Erythroblast (primary cell): ENCODE data around the gene CNNM2.
"Not testable (repeated sequence)": the region's sequence is repeated elsewhere in the genome, so short reads cannot be mapped to it uniquely, and the experiment has no call there.

Source experiments
- DNase-seq, 2 experiments: peaks; one replicate each; lab custom pipeline; 2025; lab: John Stamatoyannopoulos, UW
- GATA1 ChIP-seq: IDR thresholded peaks from 2 replicates; pipeline ENCODE4 v1.6.1; 2011; ENCODE audit warnings: low read depth, mild to moderate bottlenecking, control low read depth, low read length, moderate library complexity
- POLR2A ChIP-seq: IDR thresholded peaks from 2 replicates; pipeline ENCODE4 v1.6.1; 2011; ENCODE audit warnings: mild to moderate bottlenecking, low read length

CNNM2 gene

DNA sequence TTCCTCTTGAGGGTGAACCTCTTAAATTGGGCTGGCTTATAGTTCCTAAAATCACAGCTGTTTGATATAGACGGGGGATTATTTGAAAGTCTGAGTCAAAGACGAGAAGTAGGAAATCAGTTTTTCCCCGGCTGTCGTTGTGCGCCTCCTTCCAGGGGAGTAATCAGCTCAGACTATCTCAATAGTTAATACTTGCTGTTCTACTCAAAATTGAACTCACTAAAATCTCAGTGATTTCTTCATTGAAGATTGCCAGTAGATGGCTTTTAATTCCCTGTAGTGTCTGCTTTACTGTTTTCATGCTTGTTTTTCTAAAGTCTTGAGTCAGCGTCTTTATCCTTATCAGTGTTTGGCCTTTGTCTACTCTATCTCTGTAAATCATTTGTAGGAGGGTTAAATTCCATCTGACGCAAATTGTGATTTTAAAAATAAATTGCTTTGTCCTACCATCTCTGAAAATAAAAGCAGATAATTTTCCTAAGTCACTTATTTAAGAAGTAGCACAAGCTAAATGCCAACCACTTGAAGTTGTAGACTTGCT lies 47.3 kb downstream of the CNNM2 start:
- DNase-seq, result no peak
- TF ChIP-seq GATA1 (no peak), POLR2A (no peak)

DNA sequence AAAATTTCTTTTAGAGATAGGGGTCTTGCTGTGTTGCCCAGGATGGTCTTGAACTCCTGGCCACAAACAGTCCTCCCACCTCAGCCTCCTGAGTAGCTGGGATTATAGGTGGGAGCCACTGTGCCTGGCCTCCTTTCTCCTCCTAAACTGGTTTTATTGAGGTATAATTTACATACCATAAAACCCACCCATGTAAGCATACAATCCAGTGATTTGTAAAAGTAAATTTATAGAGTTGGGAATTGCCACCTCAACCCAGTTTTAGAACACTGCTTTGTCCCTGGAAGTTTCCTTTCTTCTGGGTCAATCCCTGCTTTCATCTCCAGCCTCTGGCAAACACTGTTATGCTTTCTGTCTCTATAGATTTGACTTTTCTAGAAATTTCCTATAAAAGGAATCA lies 49.0 kb downstream of the CNNM2 start:
- DNase-seq, result no peak
- TF ChIP-seq GATA1 (no peak), POLR2A (no peak)

DNA sequence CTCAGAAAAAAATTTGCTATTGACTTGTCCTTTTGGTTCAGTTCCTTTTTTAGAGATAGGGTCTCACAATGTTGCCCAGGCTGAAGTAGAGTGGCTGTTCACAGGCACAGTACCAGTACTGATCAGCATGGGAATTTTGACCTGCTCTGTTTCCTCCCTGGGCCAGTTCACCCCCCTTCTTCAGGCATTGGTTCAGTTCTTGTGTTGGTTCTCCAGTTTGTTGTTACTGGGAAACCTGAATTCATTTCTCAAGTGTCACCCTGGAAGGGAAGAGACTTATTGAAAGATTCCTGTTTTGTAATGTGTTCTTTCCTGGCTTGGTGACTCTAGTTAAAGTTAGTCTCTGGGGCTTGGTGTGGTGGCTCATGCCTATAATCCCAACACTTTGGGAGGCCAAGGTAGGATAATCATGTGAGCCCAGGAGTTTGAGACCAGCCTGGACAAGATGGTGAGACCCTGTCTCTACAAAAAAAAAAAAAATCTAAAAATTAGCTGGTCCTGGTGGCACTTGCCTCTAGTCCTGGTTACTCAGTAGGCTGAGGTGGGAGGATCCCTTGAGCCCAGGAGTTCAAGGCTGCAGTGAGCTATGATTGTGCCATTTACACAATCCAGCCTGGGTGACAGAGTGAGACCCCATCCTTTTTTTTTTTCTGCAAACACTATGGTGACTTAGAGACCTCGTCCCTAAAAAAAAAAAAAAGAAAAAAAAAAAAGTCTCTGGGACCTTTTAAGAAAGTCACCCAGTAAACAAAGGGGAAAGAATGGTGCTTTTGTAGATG lies 52.7 kb downstream of the CNNM2 start:
- no peak for DNase-seq
- no peak for TF ChIP-seq GATA1
- TF ChIP-seq POLR2A, result no peak

DNA sequence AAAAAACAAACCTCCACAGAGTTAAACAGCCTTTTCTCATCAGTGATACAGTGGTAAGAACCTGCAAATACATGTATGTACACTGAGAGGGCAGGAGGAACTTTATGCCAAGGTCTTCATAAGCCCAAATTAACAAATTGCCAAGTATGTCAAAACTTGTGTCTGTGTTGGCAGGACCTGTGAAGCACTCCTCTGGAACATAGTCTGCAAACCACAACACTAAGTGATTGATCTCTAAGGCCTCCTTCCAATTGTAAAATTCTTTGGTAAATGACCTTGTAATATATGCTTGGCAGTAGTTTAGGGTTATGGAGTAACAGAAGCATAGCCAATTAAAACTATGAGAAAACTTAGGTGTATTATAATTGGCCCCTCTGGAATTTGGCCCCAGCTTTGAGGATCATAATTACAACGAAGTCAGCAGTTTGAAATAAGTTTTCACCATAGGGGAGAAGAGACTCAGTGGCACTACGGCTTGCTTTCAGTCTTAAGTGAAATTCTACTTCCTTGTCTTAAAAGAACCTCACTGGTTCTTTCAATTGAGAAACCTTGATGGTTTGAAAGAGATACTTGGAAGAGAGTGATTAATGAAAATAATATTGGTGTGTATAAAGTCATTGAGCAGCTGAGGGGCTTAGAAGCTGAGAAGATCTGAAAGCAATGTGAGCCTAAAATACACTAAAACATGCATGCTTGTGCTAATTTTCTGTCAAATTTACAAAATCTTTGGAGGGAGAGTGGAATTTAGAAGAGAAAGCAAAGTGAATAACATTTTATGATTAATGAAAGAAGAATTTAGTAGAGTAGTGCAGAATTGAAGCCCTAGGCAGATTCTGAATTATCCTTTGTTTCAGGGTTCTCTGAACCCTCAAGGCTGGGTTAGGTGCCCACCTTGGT lies 57.6 kb downstream of the CNNM2 start:
- DNase-seq, result no peak
- TF ChIP-seq GATA1 (no peak), POLR2A (no peak)

DNA sequence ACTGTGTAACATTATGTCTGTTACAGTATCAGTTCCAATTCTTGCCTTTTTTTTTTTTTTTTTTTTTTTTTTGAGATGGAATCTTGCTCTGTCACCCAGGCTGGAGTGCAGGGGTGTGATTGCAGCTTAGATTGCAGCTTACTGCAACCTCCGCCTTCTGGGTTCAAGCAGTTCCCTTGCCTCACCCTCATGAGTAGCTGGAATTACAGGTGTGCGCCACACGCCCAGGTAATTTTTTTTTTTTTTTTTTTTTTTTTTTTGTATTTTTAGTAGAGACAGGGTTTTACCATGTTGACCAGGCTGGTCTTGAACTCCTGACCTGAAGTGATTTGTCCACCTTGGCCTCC lies 58.3 kb downstream of the CNNM2 start:
- not testable (repeated sequence) for DNase-seq

DNA sequence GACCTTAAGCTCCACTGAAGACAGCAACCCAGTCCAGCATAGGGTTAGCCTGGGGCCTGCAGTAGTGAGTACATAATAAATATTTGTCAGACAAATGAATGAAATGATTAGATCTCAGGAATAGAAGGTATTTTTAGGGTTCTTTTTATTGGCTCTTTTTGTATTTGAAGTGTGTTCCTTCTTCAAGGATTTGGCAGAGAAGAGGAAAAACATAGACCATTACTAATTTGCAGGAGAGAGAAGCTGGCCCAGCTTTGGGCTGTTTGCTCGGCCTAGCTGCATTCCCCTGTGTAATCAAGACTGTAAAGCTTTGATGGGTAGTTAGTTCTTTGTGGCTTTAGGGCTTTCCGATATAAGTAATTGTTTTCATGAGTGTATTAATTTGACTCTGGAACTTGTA lies 64.2 kb downstream of the CNNM2 start:
- no peak for TF ChIP-seq GATA1
- no peak for TF ChIP-seq POLR2A
- no peak for DNase-seq

DNA sequence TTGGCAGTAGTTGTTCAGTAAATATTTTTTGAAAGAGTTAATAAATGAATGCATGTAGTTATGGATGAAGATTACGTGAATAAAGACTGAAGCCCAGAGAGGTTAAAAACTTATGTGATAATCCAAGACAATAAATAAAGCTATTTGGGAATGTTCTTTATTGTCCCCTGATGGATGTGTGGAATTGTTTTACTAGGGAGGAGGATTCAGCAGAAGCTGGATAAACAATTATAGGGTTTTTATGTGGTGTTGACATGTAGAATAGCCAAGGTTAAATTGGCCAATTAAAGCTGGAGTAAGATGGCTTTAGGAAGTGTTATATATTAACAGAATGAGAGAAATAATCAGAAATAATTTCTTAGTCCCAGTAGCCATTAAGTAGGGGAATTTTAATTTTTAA lies 66.0 kb downstream of the CNNM2 start:
- no peak for TF ChIP-seq POLR2A
- no peak for TF ChIP-seq GATA1

DNA sequence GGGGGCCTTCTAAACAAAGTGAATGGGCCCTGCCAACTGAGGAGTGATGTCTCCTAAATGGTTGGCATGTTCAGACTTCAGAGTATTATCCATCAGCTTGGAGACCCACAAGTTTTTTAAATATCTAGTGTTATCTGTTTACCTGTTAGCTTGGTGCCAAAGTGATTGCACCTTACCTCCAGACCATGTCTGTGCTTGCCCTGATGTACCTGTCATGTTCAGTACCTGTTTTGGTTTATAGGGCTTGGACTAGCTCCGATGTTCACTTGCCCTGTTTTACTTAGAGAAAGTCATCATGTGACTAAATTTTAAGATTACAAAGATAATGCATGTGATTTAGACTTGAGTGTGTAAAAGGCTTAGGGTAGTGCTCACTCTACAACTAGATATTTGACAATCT lies 67.7 kb downstream of the CNNM2 start:
- no peak for TF ChIP-seq POLR2A
- no peak for TF ChIP-seq GATA1
- DNase-seq, result peak in 1 of 2 experiments; percentile 25

More for the DNA sequence above, 66.0 kb downstream of the CNNM2 start:
- no peak for DNase-seq

DNA sequence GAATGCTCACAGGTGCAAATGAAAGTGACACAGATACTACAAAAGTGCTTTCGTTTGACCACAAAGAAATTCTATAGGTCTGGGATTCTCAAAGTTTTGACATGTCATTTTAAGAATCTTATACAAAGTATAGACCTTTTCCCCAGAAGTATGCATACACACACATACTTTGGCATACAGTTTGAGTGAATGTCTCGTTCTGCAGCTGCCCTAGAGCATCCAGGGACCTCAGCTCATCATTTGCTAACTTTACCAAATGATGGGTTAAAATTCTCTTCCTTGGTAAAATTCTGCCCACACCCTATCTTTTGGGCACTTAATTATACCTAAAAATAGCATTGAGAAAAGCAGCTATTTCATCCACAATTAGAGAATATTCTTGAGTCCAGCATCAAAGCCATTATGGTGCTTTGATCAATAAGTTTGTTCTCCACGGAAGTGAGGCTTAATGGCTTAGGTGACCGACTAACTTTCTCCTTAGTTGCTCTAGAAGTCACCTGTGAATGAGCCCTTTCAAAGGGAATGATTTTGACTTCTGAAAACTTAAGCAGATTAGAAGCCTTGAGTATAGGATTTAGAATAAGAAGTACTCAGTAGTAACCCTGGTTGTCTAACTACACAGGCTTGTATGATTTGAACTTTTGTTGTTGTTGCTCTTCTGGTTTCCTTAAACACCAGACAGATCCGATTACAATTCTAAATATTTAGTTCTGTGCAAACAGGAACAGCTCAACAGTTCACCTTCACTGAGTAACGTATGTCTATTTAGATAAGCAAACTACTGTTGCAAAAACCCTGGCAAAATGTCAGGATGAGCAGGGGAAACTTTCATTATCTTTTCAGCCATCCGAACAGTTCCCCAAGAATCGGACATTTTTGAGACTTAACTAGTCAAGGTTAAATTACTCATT lies 70.6 kb downstream of the CNNM2 start:
- TF ChIP-seq POLR2A, result peak; percentile 54
- TF ChIP-seq GATA1, result peak; percentile 71
- DNase-seq, result peak; percentile 95 to 99

DNA sequence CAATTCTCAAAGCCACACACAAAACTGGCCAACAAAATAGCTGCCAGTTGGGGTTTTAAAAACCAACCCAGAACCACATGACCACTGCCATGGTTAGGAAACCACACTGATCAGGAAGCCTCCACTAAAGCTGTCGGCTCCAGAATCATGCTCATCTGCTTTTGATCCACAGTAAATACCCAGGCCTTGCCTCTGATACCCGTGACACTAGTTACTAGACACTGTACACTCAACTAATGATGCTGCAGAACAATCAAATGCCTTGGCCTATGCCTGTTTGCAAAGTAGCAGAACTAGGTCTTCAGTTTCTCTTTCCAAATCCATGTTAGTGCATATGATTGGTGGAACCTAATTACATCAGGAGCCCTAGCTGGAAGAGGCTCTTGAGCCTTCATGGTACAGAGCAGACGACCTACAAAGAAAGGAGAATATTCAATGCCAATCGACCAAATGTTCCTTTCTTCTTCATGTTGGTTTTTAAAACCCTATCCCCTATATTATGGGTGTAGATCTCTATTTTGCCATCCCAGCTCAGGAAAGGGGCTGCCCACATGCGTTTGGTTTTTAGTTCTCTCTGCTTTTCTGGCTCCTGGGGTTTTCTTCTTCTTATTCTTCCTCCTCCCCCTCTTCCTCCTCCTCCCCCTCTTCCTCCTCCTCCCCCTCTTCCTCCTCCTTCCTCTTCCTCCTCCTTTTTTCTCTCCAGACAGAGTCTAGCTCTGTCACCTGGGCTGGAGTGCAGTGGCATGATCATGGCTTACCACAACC lies 76.6 kb downstream of the CNNM2 start:
- no peak for TF ChIP-seq GATA1
- no peak for TF ChIP-seq POLR2A
- DNase-seq, result peak; percentile 34 to 45

DNA sequence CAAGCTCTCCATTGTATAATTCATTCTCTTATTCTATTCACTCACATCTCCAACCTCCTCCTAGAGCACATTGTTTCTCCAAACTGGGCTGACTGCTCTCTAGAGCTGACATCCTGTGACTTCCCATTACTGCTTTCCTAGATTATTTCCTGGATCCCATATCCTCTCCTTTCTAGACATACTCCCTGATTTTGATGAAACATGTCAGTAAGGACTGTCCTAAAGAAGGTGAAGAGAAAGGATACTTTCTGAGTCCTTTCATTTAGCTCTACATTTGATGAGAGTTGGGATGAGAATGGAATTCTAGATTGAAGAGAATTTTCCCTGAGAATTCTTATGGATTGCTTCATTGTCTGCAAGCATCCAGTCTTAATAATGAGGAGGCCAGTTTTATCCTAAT lies 78.8 kb downstream of the CNNM2 start:
- no peak for TF ChIP-seq GATA1
- no peak for TF ChIP-seq POLR2A
- DNase-seq, result no peak

DNA sequence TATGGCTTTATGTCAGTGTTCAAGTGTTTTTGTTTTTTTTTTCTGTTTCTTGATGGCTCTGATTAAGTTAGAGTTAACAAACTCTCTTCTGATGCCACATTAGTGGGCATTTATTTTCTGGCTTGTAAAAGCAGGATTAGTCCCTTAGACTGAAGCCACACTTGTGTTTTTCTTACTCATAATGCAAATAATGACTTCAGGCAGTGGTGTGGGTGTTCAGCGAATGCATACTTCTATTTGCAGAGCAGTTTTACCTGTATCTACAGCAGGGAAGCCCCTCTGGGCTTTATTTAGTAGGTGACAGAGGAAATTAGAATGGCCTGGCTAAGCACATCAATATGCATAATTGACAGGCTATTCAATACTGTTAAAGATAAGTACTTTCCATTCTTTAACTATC lies 79.9 kb downstream of the CNNM2 start:
- TF ChIP-seq POLR2A (no peak), GATA1 (no peak)
- no peak for DNase-seq
